K562 (cell line): Measurements from ENCODE around the gene SPDYE3. TPM values are rescaled to one million over a fixed set of nuclear protein-coding genes. Genes with fewer than 3 reads are reported as not detected.

ENCODE experiments used
- ATF7 ChIP-seq: fragments of 450-650 bp; IDR thresholded peaks from 2 replicates; pipeline ENCODE4 v1.7.1; 2014; ENCODE audit warnings: mild to moderate bottlenecking, moderate library complexity
- BCLAF1 ChIP-seq, 2 experiments: fragments of 450-650 bp in 1 of 2; IDR thresholded peaks; 2 replicates each; pipeline ENCODE4 v1.6.1; 2011 to 2017; ENCODE audit warnings: low read depth in 2 of 2, antibody characterized with exemption in 1 of 2, borderline replicate concordance in 1 of 2, low read length in 1 of 2, mild to moderate bottlenecking in 1 of 2, mixed read lengths in 1 of 2; ENCODE audit not compliant: control insufficient read depth in 1 of 2
- BRD9 ChIP-seq: fragments of 450-650 bp; IDR thresholded peaks from 2 replicates; pipeline ENCODE4 v1.6.1; 2018; ENCODE audit warnings: low read depth; ENCODE audit not compliant: partially characterized antibody
- CHD4 ChIP-seq: fragments of 200-600 bp; sonication (generic); IDR thresholded peaks from 3 replicates; pipeline ENCODE4 v1.6.1; 2012; ENCODE audit warnings: low read depth, mild to moderate bottlenecking, mixed read lengths, low read length, inconsistent platforms; ENCODE audit not compliant: insufficient read depth, insufficient replicate concordance, poor library complexity, severe bottlenecking
- CREM ChIP-seq: IDR thresholded peaks from 2 replicates; pipeline ENCODE4 v1.6.1; 2014; ENCODE audit warnings: antibody characterized with exemption, low read depth
- ELK1 ChIP-seq: sonication (generic); formaldehyde crosslinking; IDR thresholded peaks from 2 replicates; pipeline ENCODE4 v1.8.1; 2022; ENCODE audit warnings: missing genetic modification reagents
- FOXJ3 ChIP-seq: sonication (generic); formaldehyde crosslinking; IDR thresholded peaks from 2 replicates; pipeline ENCODE4 v1.4.0; 2020; ENCODE audit warnings: mild to moderate bottlenecking, missing genetic modification reagents
- HMG20A ChIP-seq: fragments of 450-650 bp; formaldehyde crosslinking; conservative IDR thresholded peaks from 2 replicates; pipeline ENCODE4 v1.4.0; 2020; ENCODE audit warnings: mild to moderate bottlenecking, mixed read lengths
- KAT8 ChIP-seq: fragments of 450-650 bp; IDR thresholded peaks from 2 replicates; pipeline ENCODE4 v1.6.1; 2016; ENCODE audit warnings: low read depth, mild to moderate bottlenecking
- PRMT5 ChIP-seq: sonication (generic); formaldehyde crosslinking; IDR thresholded peaks from 2 replicates; pipeline ENCODE4 v1.5.0; 2020; ENCODE audit warnings: missing genetic modification reagents
- SIN3A ChIP-seq, 2 experiments: fragments of 150-350 bp in 1 of 2; IDR thresholded peaks; 2 replicates each; pipeline ENCODE4 v1.6.1; 2011 to 2016; ENCODE audit warnings: borderline replicate concordance in 2 of 2, low read depth in 2 of 2, low read length in 2 of 2, mild to moderate bottlenecking in 2 of 2, moderate library complexity in 2 of 2; ENCODE audit not compliant: control insufficient read depth in 1 of 2
- SMAD4 ChIP-seq: fragments of 250-450 bp; sonication (Bioruptor Pico); conservative IDR thresholded peaks from 2 replicates; pipeline ENCODE4 v1.8.0; 2021; ENCODE audit warnings: inconsistent platforms, mild to moderate bottlenecking, moderate library complexity
- SMARCA4 ChIP-seq: fragments of 450-650 bp; IDR thresholded peaks from 2 replicates; pipeline ENCODE4 v1.6.1; 2016
- U2AF2 ChIP-seq: fragments of 200-400 bp; formaldehyde crosslinking; optimal IDR thresholded peaks from 2 replicates; pipeline ENCODE3; 2017; ENCODE audit warnings: low read depth, mild to moderate bottlenecking, low read length
- polyA plus RNA-seq, 8 experiments: library from polyadenylated mRNA; depleted of rRNA in 4 of 8; stranded (reverse) in 5 of 8; unstranded in 3 of 8; fragments of >200 nt; fragmentation: Nextera tagmentation in 2 of 8; fragmentation: Illumina TruSeq in 1 of 8; extraction: Ambion mirVana in 2 of 8; extraction: Trizol in 1 of 8; gene quantifications; 2 replicates each; pipeline versions ENCODE4 v1.2.1 to v1.2.3, GENCODE V29; 2011 to 2014; ENCODE audit warnings: inconsistent platforms in 1 of 8, missing spikeins in 1 of 8
- total RNA-seq, 7 experiments: library from RNA; depleted of rRNA in 6 of 7; stranded (reverse); fragments of >200 nt in 6 of 7; fragmentation: Illumina TruSeq in 2 of 7; extraction: Trizol in 2 of 7; gene quantifications; 2 replicates each; pipeline versions ENCODE4 v1.2.1 to v1.2.3, GENCODE V29; 2011 to 2021; ENCODE audit warnings: low replicate concordance in 1 of 7
- TF ChIP-seq, protein P1 (sequence below): fragments of 250-450 bp; sonication (Bioruptor Pico); IDR thresholded peaks from 2 replicates; pipeline ENCODE4 v1.5.0; 2022; ENCODE audit warnings: mild to moderate bottlenecking
- TF ChIP-seq, protein P2 (sequence below): sonication (generic); formaldehyde crosslinking; IDR thresholded peaks from 2 replicates; pipeline ENCODE4 v1.8.0; 2022; ENCODE audit warnings: missing genetic modification reagents, mild to moderate bottlenecking, moderate library complexity, borderline replicate concordance
- TF ChIP-seq, protein P3 (sequence below): fragments of 250-450 bp; sonication (Bioruptor Pico); IDR thresholded peaks from 2 replicates; pipeline ENCODE4 v1.4.0; 2020; ENCODE audit warnings: borderline replicate concordance

The SPDYE3 gene
- total and polyA plus RNA-seq, 9 of the 15 experiments (the other 6 are each of a cell fraction or from before 2014, with no cell fraction given): 0.04 to 3.3 (median 1.2) TPM; not detected in 6

DNA sequence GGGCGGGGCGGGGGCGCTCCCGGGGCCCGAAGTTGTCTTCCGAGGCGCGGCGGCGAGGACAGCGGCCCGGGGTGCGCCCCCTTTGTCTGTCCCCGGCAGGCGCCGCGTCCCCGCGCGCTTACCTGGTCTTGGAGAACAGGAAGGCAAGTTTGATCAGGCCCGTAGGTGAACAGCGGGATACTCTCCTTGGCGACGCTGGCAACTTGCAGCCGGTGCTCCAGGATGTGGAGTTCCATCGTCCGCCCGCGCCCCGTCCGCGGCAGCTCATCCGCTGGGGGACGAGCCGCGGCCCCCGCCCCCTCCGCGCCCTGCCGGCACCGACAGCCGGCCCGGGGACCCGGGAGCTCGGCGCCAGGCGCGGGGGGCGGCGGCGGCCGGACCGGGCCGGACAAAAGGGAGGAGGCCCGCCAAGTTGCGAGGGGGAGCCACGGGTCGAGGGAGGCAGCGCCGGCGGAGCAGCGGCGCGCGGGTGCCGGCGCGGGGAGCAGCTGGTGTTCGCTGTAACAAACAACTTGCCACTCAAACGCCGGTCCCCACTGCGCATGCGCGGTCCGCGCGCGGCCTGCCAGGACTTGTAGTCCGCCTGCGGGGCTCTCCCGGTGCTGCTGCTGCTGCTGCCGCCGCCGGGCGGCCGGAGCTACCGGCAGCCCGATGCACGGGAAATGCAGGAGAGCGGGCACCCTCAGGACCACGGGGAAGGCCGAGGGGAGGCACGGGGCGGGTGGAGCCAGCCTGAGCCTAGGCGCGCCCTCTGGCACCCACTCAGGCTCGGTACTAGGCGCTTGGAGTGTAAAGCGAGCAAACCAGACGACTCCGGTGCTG, 35.6 kb upstream of the SPDYE3 start (continued):
- TF ChIP-seq ELK1 (no peak), PRMT5 (CRISPR knock-in tag) (no peak), BRD9 (no peak), U2AF2 (no peak), HMG20A (CRISPR knock-in tag) (no peak), SMARCA4 (no peak), SMAD4 (peak; percentile 72; the same call in 1 of the 2 replicates), SIN3A (IDR thresholded peaks at IDR 0.05; ENCODE audit: borderline replicate concordance in 2 of 2, control insufficient read depth in 1 of 2, low read depth in 2 of 2, low read length in 2 of 2) (peak; percentile 65 to 74; a peak in 2 of 4 replicates), BCLAF1 (IDR thresholded peaks at IDR 0.05; ENCODE audit: borderline replicate concordance in 1 of 2, control insufficient read depth in 1 of 2, low read depth in 2 of 2, low read length in 1 of 2) (no peak), FOXJ3 (no peak), CREM (peak; percentile 64), KAT8 (no peak), CHD4 (no peak), ATF7 (peak; percentile 39; the same call in 1 of the 2 replicates)
- TF ChIP-seq, protein P1, sequence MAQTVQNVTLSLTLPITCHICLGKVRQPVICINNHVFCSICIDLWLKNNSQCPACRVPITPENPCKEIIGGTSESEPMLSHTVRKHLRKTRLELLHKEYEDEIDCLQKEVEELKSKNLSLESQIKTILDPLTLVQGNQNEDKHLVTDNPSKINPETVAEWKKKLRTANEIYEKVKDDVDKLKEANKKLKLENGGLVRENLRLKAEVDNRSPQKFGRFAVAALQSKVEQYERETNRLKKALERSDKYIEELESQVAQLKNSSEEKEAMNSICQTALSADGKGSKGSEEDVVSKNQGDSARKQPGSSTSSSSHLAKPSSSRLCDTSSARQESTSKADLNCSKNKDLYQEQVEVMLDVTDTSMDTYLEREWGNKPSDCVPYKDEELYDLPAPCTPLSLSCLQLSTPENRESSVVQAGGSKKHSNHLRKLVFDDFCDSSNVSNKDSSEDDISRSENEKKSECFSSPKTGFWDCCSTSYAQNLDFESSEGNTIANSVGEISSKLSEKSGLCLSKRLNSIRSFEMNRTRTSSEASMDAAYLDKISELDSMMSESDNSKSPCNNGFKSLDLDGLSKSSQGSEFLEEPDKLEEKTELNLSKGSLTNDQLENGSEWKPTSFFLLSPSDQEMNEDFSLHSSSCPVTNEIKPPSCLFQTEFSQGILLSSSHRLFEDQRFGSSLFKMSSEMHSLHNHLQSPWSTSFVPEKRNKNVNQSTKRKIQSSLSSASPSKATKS: no peak
- TF ChIP-seq, protein P2, sequence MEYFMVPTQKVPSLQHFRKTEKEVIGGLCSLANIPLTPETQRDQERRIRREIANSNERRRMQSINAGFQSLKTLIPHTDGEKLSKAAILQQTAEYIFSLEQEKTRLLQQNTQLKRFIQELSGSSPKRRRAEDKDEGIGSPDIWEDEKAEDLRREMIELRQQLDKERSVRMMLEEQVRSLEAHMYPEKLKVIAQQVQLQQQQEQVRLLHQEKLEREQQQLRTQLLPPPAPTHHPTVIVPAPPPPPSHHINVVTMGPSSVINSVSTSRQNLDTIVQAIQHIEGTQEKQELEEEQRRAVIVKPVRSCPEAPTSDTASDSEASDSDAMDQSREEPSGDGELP (CRISPR knock-in tag): peak; percentile 94
- TF ChIP-seq, protein P3, sequence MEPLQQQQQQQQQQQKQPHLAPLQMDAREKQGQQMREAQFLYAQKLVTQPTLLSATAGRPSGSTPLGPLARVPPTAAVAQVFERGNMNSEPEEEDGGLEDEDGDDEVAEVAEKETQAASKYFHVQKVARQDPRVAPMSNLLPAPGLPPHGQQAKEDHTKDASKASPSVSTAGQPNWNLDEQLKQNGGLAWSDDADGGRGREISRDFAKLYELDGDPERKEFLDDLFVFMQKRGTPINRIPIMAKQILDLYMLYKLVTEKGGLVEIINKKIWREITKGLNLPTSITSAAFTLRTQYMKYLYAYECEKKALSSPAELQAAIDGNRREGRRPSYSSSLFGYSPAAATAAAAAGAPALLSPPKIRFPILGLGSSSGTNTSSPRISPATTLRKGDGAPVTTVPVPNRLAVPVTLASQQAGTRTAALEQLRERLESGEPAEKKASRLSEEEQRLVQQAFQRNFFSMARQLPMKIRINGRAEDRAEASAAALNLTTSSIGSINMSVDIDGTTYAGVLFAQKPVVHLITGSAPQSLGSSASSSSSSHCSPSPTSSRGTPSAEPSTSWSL: 0 out of 2 replicates have a peak, but pooled peaks have one; percentile 31
